Germinal center (tissue), 1 donor: ENCODE measurements around the gene SIGLEC14.

Experiments
- DNase-seq: peaks from one replicate; pipeline ENCODE4 v3.0.0; 2012; ENCODE audit warnings: mixed read lengths, low spot score

Gene SIGLEC14

DNA sequence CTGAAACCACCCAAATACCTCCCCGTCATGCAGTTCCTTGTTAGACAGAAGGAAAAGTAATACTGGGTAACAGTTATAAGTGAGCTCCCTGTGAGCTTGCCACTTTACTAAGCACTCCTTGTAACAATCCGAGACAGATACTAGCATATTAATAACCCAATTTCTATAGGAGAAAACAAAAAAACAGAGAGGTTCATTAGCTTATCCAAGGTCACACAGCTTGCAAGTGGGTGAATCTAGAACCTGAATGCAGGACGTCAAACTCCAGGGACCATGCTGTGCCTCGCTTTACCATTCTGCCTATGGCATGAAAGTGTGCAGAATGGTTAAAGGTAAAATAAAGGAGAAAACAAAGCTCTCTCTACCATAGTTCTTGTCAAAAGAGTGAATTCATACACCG, 31.8 kb downstream of the SIGLEC14 start:
- no peak for DNase-seq

DNA sequence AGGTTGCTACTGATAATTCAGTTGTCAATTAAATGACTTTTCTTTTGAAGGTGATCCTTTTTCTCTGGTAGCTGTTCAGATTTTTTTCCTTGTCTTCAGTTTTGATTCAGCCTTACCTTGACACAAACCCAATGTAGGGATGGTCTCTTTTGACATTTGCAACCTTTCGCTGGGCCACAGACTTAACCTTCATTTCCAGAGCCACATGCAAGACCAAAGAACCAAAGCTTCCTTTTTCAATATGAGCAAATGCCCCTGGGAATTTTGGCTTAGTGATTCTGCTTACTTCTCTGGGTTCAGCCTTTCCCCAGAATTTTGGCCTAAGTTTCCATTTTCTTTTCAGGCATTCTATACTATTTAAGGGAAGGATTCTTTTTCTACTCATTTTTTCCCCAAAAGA, 36.0 kb downstream of the SIGLEC14 start:
- DNase-seq, result no peak

DNA sequence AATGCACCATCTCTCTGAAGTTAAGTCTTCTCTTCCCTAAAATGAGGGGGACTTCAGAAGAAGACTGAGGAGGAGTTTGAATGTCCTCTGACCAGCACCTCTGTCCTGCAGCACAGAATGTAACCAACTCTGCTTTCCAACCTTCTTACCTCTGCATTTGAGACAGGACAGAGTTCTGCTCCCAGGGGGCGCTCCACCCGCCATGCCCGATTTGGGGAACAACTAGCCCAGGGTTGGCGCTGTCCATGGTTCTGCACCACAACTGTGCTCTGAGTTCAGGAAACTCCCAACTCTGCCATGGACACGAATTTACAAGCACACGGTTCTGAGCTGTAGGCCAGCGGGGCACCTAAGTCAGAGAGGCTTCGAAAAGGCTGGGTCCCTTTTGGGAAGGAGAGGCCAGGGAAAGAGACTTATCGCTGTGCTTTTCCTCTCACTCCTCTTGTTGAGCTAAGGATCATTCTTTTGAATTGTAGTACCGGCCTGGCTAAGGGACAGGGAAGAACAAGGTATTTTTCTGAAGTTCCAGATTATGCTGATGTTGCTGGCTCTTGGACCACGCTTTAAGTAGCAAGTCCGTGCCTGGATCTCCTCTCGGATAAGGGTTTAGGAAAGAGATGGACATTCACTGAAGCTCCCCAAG, 38.6 kb downstream of the SIGLEC14 start:
- DNase-seq, result peak; percentile 69

DNA sequence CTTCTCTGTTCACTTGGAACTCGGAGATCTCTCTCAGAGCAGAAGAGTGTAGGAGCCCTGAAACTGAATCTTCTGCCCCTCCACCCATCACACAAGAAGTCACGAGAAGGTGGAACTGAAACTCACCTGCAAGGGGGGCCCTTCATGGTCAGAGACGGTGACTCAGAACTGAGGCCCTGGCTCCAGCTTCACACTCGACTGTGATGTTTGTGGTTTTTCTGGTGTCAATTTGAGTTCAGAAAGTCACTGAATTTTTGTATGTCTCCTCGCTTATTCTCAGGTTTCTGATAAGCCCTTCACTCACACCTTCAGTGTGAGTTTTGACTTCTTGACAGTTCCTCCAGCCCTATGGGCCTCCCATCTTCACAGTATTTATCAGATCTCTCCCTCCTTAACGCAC, 39.5 kb downstream of the SIGLEC14 start:
- DNase-seq, result peak; percentile 84

DNA sequence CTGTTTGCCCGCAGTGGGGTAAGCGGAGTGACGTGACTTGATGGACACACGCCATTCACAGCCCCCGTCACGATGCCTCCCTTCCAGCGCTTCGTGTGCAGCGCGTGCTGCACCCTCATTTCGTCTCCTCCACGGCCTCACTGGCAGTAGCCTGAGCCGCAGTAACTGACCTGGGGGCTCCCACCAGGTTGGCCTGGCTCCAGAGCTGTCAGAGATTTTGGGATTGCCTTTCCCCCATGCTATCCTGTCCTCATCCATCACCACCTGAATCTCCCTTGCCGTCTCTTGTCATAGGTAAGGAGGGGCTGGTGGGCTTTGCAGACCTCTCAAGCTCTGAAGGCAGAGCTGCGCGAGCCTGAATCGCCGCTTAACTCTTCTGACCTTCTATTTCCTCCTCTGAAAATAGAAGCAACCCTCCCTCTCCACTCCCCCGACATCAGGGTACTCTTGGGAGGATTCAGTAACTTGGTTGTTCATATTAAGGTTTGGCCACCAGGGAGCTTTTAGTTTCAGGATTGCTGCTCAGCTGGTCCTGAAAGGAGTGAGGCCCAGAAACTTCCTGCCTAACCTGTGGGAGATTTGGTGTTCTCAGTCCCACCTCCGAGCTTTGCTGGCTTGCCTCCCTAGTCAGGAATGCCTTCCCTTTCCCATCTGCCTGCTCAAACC, 44.3 kb downstream of the SIGLEC14 start:
- DNase-seq, result no peak

DNA sequence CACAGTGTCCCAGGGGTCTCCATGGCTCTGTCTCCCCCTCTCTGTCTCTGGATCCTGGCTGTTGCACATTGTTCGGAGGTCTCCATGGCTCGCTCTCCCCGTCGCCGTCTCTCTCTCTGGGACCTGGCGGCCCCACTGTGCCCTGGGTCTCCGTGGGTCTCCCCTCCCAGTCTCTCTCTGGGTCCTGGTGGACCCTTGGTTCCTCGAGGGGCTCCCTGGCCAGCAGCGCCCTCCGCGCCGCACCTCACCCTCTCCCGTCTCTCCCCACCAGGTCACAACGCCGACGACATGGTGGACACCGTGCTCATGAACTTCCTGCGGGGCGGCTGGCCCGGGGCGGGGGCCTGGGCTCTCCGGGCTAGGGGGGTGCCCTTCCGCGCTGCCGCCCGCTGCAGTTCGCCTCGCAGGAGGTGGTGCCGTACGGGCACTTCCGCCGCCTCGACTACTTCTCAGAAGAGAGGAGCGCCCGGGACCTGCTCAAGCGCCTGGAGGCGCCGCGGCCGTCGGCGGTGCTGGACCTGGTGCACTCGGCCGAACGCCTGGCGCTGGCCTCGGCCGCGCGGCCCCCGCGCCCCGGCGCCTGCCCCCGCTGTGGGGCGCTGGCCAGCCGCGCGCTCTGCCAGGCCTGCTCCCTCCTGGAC, 45.6 kb downstream of the SIGLEC14 start:
- DNase-seq, result peak; percentile 49

DNA sequence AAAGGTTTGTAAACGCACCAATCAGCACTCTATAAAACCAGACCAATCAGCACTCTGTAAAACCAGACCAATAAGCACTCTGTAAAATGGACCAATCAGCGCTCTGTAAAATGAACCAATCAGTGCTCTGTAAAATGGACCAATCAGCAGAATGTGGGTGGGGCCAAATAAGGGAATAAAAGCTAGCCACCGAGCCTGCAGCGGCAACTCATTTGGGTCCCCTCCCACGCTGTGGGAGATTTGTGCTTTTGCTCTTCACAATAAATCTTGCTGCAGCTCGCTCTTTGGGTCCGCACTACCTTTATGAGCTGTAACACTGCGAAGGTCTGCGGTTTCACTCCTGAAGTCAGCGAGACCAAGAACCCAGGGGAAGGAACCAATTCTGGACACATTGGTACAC, 47.5 kb downstream of the SIGLEC14 start:
- DNase-seq, result no peak

DNA sequence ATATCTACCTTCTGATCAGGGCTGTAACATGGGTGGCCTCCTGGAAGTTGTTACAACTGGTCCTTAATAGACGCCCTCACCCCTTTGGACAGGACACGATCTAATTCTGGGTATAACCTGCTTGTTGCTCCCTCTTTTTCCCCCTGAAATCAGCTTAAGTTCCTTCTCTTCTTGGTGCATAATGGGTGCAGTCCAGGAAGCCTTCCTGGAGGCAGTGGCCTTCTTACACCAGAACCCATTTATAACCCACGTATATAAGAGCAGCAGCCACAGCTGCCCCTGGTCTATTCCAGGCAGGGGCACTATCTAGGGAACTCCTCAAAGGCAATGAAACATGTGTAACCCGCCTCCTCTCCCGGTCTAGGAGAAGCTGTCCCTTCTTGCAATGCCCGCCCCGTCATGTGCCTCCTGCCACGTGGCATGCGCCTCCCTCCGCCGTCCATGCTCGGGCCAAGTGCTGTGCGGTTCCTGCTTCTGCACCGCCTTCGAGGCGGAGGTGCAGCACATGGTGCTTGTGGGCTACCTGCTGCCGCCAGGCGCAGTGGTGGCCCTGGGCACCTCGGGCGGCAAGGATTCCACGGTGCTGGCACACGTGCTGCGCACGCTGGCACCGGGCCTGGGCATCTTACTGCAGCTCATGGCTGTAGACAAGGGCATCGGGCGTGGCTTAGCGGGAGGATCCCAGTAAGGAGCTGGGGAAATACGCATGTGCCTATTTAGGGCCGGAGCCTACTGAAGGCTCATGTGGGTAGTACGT, 48.3 kb downstream of the SIGLEC14 start:
- DNase-seq, result no peak

DNA sequence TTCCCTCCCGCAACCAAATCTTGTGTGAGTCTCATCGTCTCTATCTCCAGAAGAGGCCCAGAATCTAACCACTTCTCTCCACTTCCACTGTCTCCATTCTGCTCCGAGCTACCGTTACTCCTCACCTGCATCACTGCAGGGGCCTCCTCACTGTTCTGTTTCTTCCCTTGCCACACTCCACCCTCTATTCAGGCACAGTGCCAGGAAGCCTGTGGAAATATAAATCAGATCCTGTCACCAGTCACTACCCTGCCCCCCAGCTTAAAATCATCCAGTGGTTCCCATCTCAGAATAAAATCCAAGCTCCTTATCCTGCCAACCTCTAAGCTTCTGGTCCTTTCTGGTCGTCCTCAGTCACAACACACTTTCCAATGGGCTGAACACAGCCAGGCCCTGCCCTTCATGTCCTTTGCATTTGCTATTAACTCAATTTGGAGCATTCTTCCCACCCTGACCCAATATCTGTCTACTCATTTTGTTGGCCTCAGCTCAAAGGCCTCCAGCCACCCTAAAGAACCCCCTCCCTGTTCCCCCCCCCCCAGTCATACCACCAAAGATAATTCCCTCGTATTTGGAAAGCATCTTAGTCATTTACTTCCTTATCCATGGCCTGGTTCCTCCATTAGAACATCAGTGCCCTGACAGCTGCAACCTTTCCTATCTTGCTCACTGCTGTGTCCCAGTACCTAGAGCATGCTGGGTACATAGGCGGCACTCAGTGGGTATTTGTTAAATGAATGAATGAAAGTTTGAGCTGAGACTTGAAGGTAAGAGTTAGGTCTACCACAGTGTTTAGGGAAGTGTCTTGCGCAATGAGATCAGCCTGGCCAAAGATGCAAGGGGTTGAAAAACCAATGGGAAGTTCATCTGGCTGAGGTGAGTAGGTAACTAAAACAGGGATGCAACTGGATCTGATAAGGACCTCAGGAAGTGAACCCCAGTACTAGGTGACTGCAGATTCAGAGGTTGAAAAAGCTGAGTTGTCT, 51.1 kb downstream of the SIGLEC14 start:
- DNase-seq, result no peak

DNA sequence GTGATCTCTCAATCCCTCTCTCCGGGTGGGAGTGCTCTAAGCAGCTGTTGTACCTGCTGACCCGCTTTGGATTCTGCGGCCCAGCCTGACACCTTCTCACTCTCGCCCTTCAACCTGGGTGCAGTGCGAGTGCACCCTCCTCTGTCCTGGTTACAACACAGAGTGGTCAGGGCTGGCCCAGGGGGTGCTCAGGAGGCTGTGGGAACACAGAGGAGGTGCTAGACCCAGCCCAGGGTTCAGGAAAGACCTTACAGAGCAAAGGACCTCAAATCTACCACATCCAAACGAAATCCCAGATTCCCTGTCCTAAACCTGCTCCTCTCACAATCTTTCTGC, 51.9 kb downstream of the SIGLEC14 start:
- no peak for DNase-seq

DNA sequence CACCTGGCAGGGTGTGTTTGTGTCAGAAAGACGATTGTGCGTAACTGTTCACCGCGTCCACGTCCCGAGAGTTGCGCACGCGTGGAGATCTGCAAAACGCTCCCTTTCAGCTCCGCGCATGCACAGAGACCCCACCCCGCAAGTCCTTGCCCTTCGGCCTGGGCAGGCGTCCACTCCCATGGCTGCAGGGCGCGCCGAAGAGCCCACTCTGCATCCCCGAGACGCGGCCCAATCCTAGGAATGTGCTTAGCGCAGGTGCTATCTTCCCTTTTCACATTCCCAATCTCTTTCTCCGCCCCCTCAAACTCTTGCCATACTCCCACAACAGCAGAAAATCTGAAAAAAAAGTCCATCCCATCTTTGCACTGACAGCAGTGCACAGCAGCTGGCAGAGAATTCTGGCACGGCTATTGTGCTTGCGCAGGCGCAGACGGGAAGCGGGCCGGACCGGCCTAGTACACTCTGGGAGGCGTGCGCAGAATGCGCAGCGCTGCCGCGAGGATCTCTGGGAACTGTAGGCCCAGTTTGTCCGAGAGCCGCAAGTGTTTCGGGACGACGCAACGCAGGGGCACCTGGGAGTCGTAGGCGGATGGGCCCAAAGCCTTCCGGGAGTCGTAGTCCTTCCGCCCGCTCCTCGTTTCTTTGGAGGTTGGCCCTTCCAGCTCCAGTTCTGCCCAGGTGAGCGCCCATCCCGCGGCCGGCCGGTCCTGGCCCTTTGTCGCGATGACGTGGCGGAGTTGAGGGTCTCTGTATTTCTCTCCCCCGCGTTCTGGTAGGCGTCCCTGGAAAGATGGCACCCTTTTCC, 52.5 kb downstream of the SIGLEC14 start:
- DNase-seq, result peak; percentile 97

DNA sequence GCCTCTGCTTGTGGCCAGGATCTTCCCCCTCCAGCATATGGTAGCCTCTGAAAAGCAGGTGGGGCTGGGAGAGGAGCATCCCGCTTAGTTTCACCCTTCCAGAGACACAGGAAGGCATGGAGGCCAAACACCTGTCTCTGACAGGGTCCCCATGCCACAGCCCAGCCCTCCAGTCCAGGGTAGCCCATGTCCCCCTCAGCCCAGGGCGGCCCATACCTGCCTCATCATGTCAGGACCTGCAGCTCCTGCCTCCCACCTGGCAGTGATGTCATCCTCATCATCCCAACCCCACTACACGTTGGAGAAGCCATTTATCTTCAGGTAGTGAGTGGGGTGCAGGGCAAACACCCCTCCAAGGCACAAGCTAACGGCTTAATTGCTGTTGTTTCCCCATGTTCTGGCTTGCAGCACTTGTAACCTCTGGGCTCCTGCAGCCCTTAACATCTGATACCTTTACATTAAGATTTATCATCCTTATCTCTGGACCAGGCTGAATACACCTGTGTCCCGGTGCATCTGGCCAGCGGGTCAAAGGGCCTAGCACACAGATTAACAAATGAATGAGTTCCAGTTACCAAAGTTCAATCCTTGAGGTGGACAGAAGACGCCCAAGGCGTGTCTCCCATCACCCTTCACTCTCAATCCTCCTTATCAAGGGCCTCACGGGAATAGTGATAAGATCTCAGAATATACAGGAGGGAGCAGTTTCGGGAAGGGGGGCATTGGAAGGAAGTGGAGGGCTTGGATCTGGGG, 53.3 kb downstream of the SIGLEC14 start:
- no peak for DNase-seq
